HEK293 (cell line): ENCODE results near the gene TIMM8A.

Experiments used
- CTCF ChIP-seq: fragments of 450-650 bp; formaldehyde crosslinking; IDR thresholded peaks from 2 replicates; pipeline ENCODE4 v1.5.1; 2016; ENCODE audit warnings: missing biosample characterization, missing genetic modification characterization
- RBAK ChIP-seq: fragments of 450-650 bp; formaldehyde crosslinking; IDR thresholded peaks from 2 replicates; pipeline ENCODE4 v1.5.1; 2016; ENCODE audit warnings: missing biosample characterization, missing genetic modification characterization
- REST ChIP-seq: fragments of 450-650 bp; formaldehyde crosslinking; IDR thresholded peaks from 2 replicates; pipeline ENCODE4 v1.5.1; 2016; ENCODE audit warnings: missing biosample characterization, missing genetic modification characterization
- SP2 ChIP-seq: fragments of 450-650 bp; formaldehyde crosslinking; IDR thresholded peaks from 2 replicates; pipeline ENCODE4 v1.5.1; 2016; ENCODE audit warnings: missing biosample characterization, missing genetic modification characterization
- ZBTB11 ChIP-seq: fragments of 450-650 bp; formaldehyde crosslinking; conservative IDR thresholded peaks from 2 replicates; pipeline ENCODE4 v1.5.1; 2016; ENCODE audit warnings: low read depth, missing biosample characterization, missing genetic modification characterization
- ZBTB21 ChIP-seq: fragments of 450-650 bp; formaldehyde crosslinking; IDR thresholded peaks from 2 replicates; pipeline ENCODE4 v1.5.1; 2017; ENCODE audit warnings: missing biosample characterization, missing genetic modification characterization
- ZNF274 ChIP-seq, 2 experiments: fragments of 200-500 bp in 1 of 2; fragments of 450-650 bp in 1 of 2; sonication (Bioruptor generic) in 1 of 2; formaldehyde crosslinking in 1 of 2; IDR thresholded peaks; 2 replicates each; pipeline versions ENCODE4 v1.5.1 to v1.6.1; 2014 to 2016; ENCODE audit warnings: borderline replicate concordance in 1 of 2, inconsistent platforms in 1 of 2, low read length in 1 of 2, missing biosample characterization in 1 of 2, missing genetic modification characterization in 1 of 2
- ZNF521 ChIP-seq: fragments of 450-650 bp; formaldehyde crosslinking; IDR thresholded peaks from 2 replicates; pipeline ENCODE4 v1.5.1; 2017; ENCODE audit warnings: missing biosample characterization, mild to moderate bottlenecking, missing genetic modification characterization
- ZNF544 ChIP-seq: fragments of 450-650 bp; formaldehyde crosslinking; IDR thresholded peaks from 2 replicates; pipeline ENCODE4 v1.5.0; 2017; ENCODE audit warnings: missing biosample characterization, missing genetic modification characterization

- TF ChIP-seq ZNF521 (tag by site-specific recombination) = no peak
- TF ChIP-seq ZNF274 (IDR thresholded peaks at IDR 0.05; ENCODE audit: low read length) = no peak
- TF ChIP-seq ZNF274 (tag by site-specific recombination; IDR thresholded peaks at IDR 0.05; ENCODE audit: borderline replicate concordance) = no peak
- no peak for TF ChIP-seq ZNF544 (tag by site-specific recombination)
- no peak for TF ChIP-seq REST
- no peak for TF ChIP-seq RBAK
- no peak for TF ChIP-seq ZBTB21 (tag by site-specific recombination)
- no peak for TF ChIP-seq CTCF (tag by site-specific recombination)
- TF ChIP-seq SP2 (tag by site-specific recombination) = no peak
- TF ChIP-seq ZBTB11 (tag by site-specific recombination) = no peak
These were observed 45.2 kb upstream of the TIMM8A start for GRCh38 chrX:101393530-101394305.
